Measurements from ENCODE around the gene MDFIC.

The MDFIC gene

DNA sequence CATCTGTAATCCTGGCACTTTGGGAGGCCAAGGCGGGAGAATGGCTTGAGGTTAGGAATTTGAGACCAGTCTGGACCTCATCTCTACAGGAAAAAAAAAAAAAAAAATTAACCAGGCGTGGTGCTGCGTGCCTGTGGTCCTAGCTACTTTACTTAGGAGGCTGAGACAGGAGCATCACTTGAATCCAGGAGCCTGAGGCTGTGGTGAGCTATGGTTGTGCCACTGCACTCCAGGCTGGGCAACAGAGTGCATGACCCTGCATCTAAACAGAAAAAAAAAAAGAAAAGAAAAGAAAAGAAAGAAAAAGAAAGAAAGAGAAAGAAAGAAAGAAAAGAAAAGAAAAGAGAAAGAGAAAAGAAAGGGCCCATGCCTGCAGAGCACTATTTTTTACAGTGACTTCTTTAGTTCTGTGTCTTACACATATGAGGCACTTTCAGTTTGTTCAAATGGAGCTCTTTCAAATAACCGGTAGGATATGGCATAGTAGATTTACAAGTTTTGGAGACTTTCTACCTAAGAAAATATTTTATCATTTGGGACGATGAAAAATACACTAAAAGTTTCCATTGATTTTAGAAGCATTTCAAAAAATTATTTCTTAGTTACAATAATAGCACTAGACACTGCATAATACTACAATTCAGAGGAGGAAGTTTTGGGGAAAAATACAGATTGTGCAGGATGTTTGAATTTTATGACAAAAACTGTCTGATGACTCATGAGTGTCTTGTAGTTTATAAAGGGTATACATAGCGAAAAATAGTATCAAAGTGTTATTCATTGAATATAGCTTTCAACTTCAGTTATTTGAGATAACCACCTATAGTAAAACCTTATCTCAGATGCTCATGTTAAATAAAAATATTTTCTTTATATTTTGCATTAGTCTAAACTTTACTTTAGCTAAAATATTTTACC lies 75.9 kb downstream of the MDFIC start:
- no peak for DNase-seq (ENCODE audit: low read depth)

DNA sequence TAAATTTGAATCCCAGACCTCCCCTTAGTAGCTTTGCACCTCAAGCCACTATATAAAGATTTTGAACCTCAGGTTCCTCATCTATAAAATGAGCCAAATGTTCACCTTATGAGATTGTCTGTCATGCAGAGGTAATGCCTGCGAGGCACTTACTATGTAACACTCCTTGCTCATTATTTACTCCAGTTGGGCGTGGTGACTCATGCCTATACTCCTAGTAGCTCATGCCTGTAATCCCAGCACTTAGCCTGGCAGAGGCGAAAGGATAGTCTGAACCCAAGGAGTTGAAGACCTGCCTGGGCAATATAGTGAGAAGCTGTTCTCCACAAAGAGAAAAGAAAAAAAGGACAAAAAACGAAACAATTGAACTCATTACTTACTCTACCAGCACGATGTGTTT lies 82.2 kb downstream of the MDFIC start:
- no peak for DNase-seq (ENCODE audit: low read depth)

- DNase-seq (ENCODE audit: low read depth): no peak
Measured at GRCh38 chr7:115005251-115005650, 83.4 kb downstream of the MDFIC start.

- no peak for DNase-seq (ENCODE audit: low read depth)
Measured at GRCh38 chr7:115005953-115006352, 84.1 kb downstream of the MDFIC start.

- no peak for DNase-seq (ENCODE audit: low read depth)
Measured at GRCh38 chr7:115007751-115008150, 85.9 kb downstream of the MDFIC start.

- no peak for DNase-seq (ENCODE audit: low read depth)
Measured at GRCh38 chr7:115008465-115009114, 86.7 kb downstream of the MDFIC start.

DNA sequence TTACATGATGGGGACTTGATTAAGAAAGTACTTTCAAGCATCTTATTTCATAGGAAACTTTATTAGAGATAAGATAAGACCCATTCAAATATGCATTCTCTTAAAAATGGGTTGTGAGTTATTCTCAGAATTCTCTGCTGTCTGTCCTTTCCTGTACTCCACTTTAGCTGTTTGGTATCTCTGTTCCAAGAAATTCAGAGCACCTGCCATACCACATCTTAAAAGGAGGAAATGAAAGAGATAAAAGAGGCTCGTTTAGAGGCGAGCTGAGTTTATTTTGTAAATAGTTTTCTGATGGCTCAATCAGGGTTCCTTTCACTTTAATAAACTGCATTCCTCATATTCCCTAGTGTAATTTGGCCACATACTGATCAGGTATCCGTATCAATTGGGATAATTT lies 87.2 kb downstream of the MDFIC start:
- no peak for DNase-seq (ENCODE audit: low read depth)

DNA sequence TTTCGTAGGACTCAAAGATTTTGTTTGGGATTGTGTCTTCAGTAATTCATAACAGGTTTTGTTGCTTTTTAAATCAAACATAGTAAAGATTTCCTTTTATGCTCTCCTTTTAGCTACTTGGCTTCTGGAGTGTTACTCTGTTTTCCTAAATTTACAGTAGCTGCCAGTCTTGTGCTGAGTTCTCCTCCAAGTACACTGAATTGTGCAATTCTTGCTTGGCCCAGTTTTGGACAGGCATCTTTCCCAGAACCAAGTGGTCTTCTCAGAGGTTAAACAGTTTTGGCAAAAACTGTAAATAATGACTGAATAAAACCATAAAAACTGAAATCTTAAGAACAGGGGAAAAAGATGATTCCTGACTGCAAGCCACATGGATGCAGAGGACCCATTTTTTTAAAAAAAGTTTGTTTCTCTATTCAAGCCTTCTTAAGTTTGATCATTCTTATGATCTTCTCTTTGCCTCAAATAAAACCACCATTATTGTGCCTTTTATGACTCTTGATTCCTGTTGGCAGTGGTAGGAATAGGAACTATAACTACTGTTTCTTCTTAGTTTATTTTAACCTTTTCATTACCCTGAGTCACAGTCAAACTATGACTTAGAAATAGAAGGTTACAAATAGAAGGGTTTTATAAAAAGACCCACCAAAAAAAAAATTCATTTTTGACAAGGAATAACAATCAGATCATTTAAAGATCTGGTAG lies 88.0 kb downstream of the MDFIC start:
- DNase-seq (ENCODE audit: low read depth): no peak

DNA sequence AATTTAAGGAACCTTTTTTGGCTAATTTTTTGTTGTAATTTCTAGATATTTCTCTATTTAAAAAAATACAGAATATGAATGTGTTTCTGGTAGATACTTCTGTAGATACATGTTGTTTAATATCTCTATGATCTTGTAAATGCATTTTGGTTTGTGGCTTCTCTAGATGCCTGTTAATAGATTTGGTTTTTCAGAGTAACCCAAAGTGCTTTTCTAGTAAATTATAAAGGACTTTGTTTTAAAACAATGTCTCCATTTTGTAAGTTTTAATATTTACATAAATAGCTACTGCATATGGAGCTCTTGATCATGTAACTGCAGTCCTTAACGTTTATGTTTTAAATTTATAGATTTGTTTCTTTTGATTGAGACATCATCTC lies 88.5 kb downstream of the MDFIC start:
- DNase-seq (ENCODE audit: low read depth): no peak

DNA sequence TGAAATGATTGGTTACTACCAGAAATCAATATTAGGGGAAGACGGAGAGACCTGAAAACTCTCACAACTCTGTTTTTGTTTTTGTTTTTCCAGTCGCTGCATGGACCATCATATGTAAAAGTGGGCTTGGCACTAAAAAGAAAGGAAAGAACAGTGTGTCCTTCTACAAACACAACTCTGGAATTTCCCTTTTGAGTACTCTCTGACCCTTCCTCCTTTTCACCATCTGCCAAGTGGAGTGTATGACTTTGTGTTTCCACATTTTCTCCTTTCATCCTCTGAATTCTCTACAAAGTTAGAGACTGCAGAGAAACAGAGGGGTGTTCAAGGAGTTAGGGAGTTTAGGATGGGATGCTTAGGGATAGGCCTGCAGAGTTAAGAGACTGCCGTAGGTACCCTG lies 92.0 kb downstream of the MDFIC start:
- DNase-seq (ENCODE audit: low read depth): no peak

- DNase-seq (ENCODE audit: low read depth): no peak
Measured at GRCh38 chr7:115014794-115015193, 92.9 kb downstream of the MDFIC start.

- DNase-seq (ENCODE audit: low read depth): no peak
Measured at GRCh38 chr7:115015619-115016018, 93.7 kb downstream of the MDFIC start.

DNA sequence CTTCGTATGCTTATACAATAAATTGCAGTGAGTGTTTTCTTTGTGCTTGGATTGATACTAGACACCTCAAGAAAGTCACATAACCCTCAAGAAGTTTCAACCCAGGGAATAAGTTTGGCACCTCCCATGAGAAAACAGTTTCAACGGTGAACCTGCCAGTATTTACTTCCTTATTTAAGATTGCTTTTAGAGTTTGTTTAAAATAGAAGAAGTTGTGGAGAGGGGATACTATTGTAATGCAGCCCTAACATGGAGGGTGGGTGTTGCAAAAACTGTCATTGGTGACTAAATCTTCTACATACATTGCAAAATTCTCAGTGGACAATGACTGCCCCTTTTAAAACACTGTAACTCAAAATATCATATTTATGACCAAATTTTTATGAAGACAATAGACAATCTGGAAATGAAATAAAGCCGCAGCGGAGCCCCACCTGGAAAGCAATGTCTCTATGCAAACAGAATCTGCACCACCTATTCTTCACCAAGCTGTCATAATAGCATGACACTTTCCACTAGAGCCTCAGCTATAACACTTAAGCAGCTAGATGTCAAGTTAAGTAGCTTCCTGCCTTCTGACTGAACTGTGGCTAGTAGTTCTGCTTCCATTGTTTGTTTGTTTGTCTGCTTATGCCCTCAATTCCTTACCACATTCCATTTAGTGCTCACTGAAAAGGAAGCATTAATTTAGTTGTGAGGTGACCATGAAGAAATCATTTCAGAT lies 98.2 kb downstream of the MDFIC start:
- no peak for DNase-seq (ENCODE audit: low read depth)

DNA sequence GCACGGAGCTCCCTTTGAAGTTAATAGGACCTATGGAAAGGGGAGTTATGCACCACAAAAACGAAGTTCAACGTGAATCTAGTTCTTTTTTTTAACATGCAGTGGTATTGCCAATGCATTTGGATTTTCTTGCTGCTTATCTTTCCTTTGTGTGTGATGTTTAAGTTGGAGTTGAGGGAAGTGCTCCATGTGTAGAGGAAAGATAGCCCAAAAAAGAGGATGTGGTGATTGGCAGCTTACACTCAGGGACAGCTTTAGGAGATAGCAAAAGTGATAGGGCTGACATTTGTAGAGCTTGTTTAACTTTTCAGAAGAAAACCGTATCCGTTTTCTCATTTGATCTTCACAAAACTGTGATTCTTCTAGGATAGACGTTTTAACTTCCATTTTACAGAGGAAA lies 101.3 kb downstream of the MDFIC start:
- DNase-seq (ENCODE audit: low read depth): no peak

- DNase-seq (ENCODE audit: low read depth): no peak
Measured at GRCh38 chr7:115024276-115024675, 102.4 kb downstream of the MDFIC start.

GRCh38 chr7:115032715-115033703 lies 111.1 kb downstream of the MDFIC start:
- no peak for DNase-seq (ENCODE audit: low read depth)

GRCh38 chr7:115033917-115034459 lies 112.1 kb downstream of the MDFIC start:
- no peak for DNase-seq (ENCODE audit: low read depth)

- no peak for DNase-seq (ENCODE audit: low read depth)
Measured at GRCh38 chr7:115034515-115034914, 112.6 kb downstream of the MDFIC start.

- DNase-seq (ENCODE audit: low read depth): no peak
Measured at GRCh38 chr7:115037128-115037802, 115.4 kb downstream of the MDFIC start.

DNA sequence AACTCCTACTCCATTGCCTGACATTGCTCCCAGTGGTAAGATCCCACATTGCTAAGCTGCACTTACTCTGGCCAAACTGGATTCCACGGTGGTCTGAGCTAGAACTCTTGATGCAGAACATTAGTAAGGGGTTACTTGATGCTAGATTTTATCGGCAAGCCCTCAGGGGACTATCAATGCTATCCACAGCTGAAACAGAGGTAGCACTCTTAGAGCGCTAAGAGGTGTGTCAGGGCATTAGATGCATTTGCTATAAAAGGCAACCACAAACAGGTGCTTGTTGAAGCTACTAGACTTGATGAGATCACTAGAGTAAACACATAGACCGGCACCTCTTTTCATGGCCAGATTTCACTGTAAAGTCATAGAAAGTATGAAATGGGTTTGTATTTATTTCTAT lies 116.3 kb downstream of the MDFIC start:
- DNase-seq (ENCODE audit: low read depth): no peak

Measured in stimulated activated CD8-positive, alpha-beta memory T cell treated with anti-CD3 and anti-CD28 coated beads, Interleukin-12 subunit alpha, Interleukin-12 subunit beta, amount 100 ng/mL, for 1 hour (primary cell).